Endothelial cell of umbilical vein (primary cell): ENCODE measurements around the gene HBM.
"Not testable (repeated sequence)": the region's sequence is repeated elsewhere in the genome, so short reads cannot be mapped to it uniquely, and the experiment has no call there.

Experiments
- EZH2 ChIP-seq: IDR thresholded peaks from 2 replicates; pipeline ENCODE4 v1.6.1; 2012; ENCODE audit warnings: borderline replicate concordance, low read depth, mild to moderate bottlenecking, moderate library complexity, low read length, inconsistent platforms; ENCODE audit not compliant: severe bottlenecking
- MYC ChIP-seq: IDR thresholded peaks from one replicate; pipeline ENCODE4 v1.6.1; 2011; ENCODE audit warnings: mild to moderate bottlenecking, low read depth, low read length
- POLR2A ChIP-seq: IDR thresholded peaks from 2 replicates; pipeline ENCODE4 v1.6.1; 2012; ENCODE audit warnings: low read depth, mild to moderate bottlenecking, control low read depth, low read length
- POLR2AphosphoS5 ChIP-seq: IDR thresholded peaks from 2 replicates; pipeline ENCODE4 v1.6.1; 2012; ENCODE audit warnings: low read depth, mild to moderate bottlenecking, control low read depth, low read length, moderate library complexity; ENCODE audit not compliant: insufficient read depth
- TF ChIP-seq, protein P1 (sequence below), 2 donors: IDR thresholded peaks; 1 replicate in 1 of 2; 2 replicates in 1 of 2; pipeline ENCODE4 v1.5.1; 2011; ENCODE audit warnings: low read length in 2 of 2, mild to moderate bottlenecking in 2 of 2, moderate library complexity in 2 of 2, control low read depth in 1 of 2, inconsistent platforms in 1 of 2, low read depth in 1 of 2; ENCODE audit not compliant: insufficient read depth in 1 of 2; ENCODE audit errors: extremely low read depth in 1 of 2
- TF ChIP-seq, protein P2 (sequence below): IDR thresholded peaks from 2 replicates; pipeline ENCODE4 v1.6.1; 2011; ENCODE audit not compliant: insufficient read depth, insufficient read length

DNA sequence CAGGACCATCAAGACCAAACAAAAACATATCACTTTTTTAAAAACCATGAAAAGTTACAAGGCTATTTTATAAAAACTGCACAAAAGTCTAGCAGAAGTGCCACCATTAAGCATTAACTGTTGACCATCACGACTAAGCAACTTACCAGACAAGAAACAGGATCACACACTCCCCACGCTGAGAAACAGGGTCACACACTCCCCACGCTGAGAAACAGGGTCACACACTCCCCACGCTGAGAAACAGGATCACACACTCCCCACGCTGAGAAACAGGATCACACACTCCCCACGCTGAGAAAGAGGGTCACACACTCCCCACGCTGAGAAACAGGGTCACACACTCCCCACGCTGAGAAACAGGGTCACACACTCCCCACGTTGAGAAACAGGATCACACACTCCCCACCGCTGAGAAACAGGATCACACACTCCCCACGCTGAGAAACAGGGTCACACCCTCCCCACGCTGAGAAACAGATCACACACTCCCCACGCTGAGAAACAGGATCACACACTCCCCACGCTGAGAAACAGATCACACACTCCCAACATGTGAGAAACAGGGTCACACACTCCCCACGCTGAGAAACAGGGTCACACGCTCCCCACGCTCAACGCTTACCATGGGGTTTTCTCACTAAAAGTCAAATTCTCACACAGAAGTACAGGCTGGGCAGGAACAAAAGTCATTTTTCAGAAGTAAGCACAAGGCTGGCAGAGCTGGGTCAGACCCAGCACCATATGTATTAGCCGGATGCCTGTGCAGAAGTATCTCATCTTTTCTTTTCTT lies 42.0 kb upstream of the HBM start:
- not testable (repeated sequence) for TF ChIP-seq POLR2A, POLR2AphosphoS5, EZH2, MYC
- TF ChIP-seq, protein P1, sequence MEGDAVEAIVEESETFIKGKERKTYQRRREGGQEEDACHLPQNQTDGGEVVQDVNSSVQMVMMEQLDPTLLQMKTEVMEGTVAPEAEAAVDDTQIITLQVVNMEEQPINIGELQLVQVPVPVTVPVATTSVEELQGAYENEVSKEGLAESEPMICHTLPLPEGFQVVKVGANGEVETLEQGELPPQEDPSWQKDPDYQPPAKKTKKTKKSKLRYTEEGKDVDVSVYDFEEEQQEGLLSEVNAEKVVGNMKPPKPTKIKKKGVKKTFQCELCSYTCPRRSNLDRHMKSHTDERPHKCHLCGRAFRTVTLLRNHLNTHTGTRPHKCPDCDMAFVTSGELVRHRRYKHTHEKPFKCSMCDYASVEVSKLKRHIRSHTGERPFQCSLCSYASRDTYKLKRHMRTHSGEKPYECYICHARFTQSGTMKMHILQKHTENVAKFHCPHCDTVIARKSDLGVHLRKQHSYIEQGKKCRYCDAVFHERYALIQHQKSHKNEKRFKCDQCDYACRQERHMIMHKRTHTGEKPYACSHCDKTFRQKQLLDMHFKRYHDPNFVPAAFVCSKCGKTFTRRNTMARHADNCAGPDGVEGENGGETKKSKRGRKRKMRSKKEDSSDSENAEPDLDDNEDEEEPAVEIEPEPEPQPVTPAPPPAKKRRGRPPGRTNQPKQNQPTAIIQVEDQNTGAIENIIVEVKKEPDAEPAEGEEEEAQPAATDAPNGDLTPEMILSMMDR (IDR thresholded peaks at IDR 0.05; ENCODE audit: extremely low read depth in 1 of 2, insufficient read depth in 1 of 2, low read depth in 1 of 2, low read length in 2 of 2): not testable (repeated sequence)
- TF ChIP-seq, protein P2, sequence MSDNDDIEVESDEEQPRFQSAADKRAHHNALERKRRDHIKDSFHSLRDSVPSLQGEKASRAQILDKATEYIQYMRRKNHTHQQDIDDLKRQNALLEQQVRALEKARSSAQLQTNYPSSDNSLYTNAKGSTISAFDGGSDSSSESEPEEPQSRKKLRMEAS: not testable (repeated sequence)
